Measurements from ENCODE around the gene RNASEL. TPM values are rescaled to one million over a fixed set of nuclear protein-coding genes. Genes with fewer than 3 reads are reported as not detected.
"Not testable (repeated sequence)": the region's sequence is repeated elsewhere in the genome, so short reads cannot be mapped to it uniquely, and the experiment has no call there.

The RNASEL gene
- total RNA-seq, 1 experiment from 2014 or later, result 2.9 TPM

GRCh38 chr1:182549811-182550210 lies 39.2 kb downstream of the RNASEL start:
- BruUV-seq (replicated peaks), result no TSS peak
- no peak overlapping the region for H3K4me3 ChIP-seq (ENCODE audit: low read depth, low read length)
- no peaks in the 10 kb centered on the region for H3K36me3 Mint-ChIP-seq (ENCODE audit: insufficient read depth, unreplicated experiment)
- DNase-seq, result no peak
- H3K9me3 Mint-ChIP-seq (ENCODE audit: unreplicated experiment), result no peaks in the 10 kb centered on the region
- peaks cover 4% of the 10 kb centered on the region for H3K4me1 Mint-ChIP-seq (ENCODE audit: low read depth, unreplicated experiment)
- no peak overlapping the region for H3K4me3 Mint-ChIP-seq (ENCODE audit: unreplicated experiment)
- H3K4me1 ChIP-seq, result no peaks in the 10 kb centered on the region
- intact Hi-C loops (cut with micrococcal nuclease; ENCODE audit: unreplicated experiment), result no loop called here
- H3K27me3 ChIP-seq (replicated peaks; ENCODE audit: control insufficient read depth, insufficient read depth, low read length), result no peaks in the 10 kb centered on the region
- H3K27me3 Mint-ChIP-seq (ENCODE audit: insufficient read depth, unreplicated experiment), result peaks cover 11% of the 10 kb centered on the region
- CTCF ChIA-PET, result no interaction called here
- no peaks in the 10 kb centered on the region for H3K9me3 ChIP-seq
- H3K27ac Mint-ChIP-seq (ENCODE audit: unreplicated experiment), result no peak overlapping the region
- H3K36me3 ChIP-seq (ENCODE audit: control insufficient read depth, insufficient read depth, low read length), result no peaks in the 10 kb centered on the region
- POLR2A ChIA-PET, result interaction anchor here (0.8 kb wide), 1 partner anchor 15 kb away, joined by 4 read pairs; no protein-coding TSS in a partner anchor
- no peak for TF ChIP-seq CTCF (IDR thresholded peaks at IDR 0.05; ENCODE audit: insufficient read depth in 1 of 2, low read depth in 1 of 2, low read length in 1 of 2, severe bottlenecking in 1 of 2, unreplicated experiment in 1 of 2)

- ChIA-PET POLR2A (interaction anchor here (0.8 kb wide), 1 partner anchor 14 kb away, joined by 4 read pairs; no protein-coding TSS in a partner anchor), CTCF (no interaction called here)
- H3K4me3 Mint-ChIP-seq (ENCODE audit: unreplicated experiment), result no peak overlapping the region
- peaks cover 4% of the 10 kb centered on the region for H3K4me1 Mint-ChIP-seq (ENCODE audit: low read depth, unreplicated experiment)
- H3K36me3 Mint-ChIP-seq (ENCODE audit: insufficient read depth, unreplicated experiment), result no peaks in the 10 kb centered on the region
- H3K9me3 Mint-ChIP-seq (ENCODE audit: unreplicated experiment), result no peaks in the 10 kb centered on the region
- DNase-seq, result no peak
- no peaks in the 10 kb centered on the region for H3K4me1 ChIP-seq
- no peak for TF ChIP-seq CTCF (IDR thresholded peaks at IDR 0.05; ENCODE audit: insufficient read depth in 1 of 2, low read depth in 1 of 2, low read length in 1 of 2, severe bottlenecking in 1 of 2, unreplicated experiment in 1 of 2)
- H3K4me3 ChIP-seq (ENCODE audit: low read depth, low read length), result no peak overlapping the region
- H3K27me3 Mint-ChIP-seq (ENCODE audit: insufficient read depth, unreplicated experiment), result peaks cover 13% of the 10 kb centered on the region
- H3K27ac Mint-ChIP-seq (ENCODE audit: unreplicated experiment), result no peak overlapping the region
- H3K36me3 ChIP-seq (ENCODE audit: control insufficient read depth, insufficient read depth, low read length), result no peaks in the 10 kb centered on the region
- no peaks in the 10 kb centered on the region for H3K9me3 ChIP-seq
- H3K27me3 ChIP-seq (replicated peaks; ENCODE audit: control insufficient read depth, insufficient read depth, low read length), result no peaks in the 10 kb centered on the region
- BruUV-seq (replicated peaks), result no TSS peak
- intact Hi-C loops (cut with micrococcal nuclease; ENCODE audit: unreplicated experiment), result no loop called here
Measured at GRCh38 chr1:182549346-182549745, 39.7 kb downstream of the RNASEL start.

- Mint-ChIP-seq H3K27ac (ENCODE audit: unreplicated experiment) (no peak overlapping the region), H3K4me1 (ENCODE audit: low read depth, unreplicated experiment) (no peaks in the 10 kb centered on the region), H3K9me3 (ENCODE audit: unreplicated experiment) (no peaks in the 10 kb centered on the region), H3K27me3 (ENCODE audit: insufficient read depth, unreplicated experiment) (peaks cover 26% of the 10 kb centered on the region), H3K36me3 (ENCODE audit: insufficient read depth, unreplicated experiment) (no peaks in the 10 kb centered on the region), H3K4me3 (ENCODE audit: unreplicated experiment) (no peak overlapping the region)
- Histone ChIP-seq H3K27me3 (replicated peaks; ENCODE audit: control insufficient read depth, insufficient read depth, low read length) (no peaks in the 10 kb centered on the region), H3K4me3 (ENCODE audit: low read depth, low read length) (no peak overlapping the region), H3K4me1 (no peaks in the 10 kb centered on the region), H3K36me3 (ENCODE audit: control insufficient read depth, insufficient read depth, low read length) (no peaks in the 10 kb centered on the region), H3K9me3 (0 out of 2 replicates have a peak, but pooled peaks cover 2% of the 10 kb centered on the region)
- no peak for DNase-seq
- ChIA-PET POLR2A (no interaction called here), CTCF (no interaction called here)
- no TSS peak for BruUV-seq (replicated peaks)
- intact Hi-C loops (cut with micrococcal nuclease; ENCODE audit: unreplicated experiment), result no loop called here
- no peak for TF ChIP-seq CTCF (IDR thresholded peaks at IDR 0.05; ENCODE audit: insufficient read depth in 1 of 2, low read depth in 1 of 2, low read length in 1 of 2, severe bottlenecking in 1 of 2, unreplicated experiment in 1 of 2)
Measured at GRCh38 chr1:182533896-182534295, 55.2 kb downstream of the RNASEL start.

- POLR2A ChIA-PET; H3K36me3 ChIP-seq (ENCODE audit: control insufficient read depth, insufficient read depth, low read length); H3K27ac Mint-ChIP-seq (ENCODE audit: unreplicated experiment); H3K4me3 ChIP-seq (ENCODE audit: low read depth, low read length); BruUV-seq (replicated peaks); H3K4me3 Mint-ChIP-seq (ENCODE audit: unreplicated experiment); H3K36me3 Mint-ChIP-seq (ENCODE audit: insufficient read depth, unreplicated experiment); H3K4me1 Mint-ChIP-seq (ENCODE audit: low read depth, unreplicated experiment); H3K27me3 ChIP-seq (replicated peaks; ENCODE audit: control insufficient read depth, insufficient read depth, low read length); CTCF ChIA-PET; H3K4me1 ChIP-seq; intact Hi-C loops (cut with micrococcal nuclease; ENCODE audit: unreplicated experiment); H3K9me3 ChIP-seq: not testable (repeated sequence)
- H3K9me3 Mint-ChIP-seq (ENCODE audit: unreplicated experiment), result peaks cover 46% of the 10 kb centered on the region
- DNase-seq, result peak in 1 of 2 experiments; percentile 25
- H3K27me3 Mint-ChIP-seq (ENCODE audit: insufficient read depth, unreplicated experiment), result peaks cover 17% of the 10 kb centered on the region
Measured at GRCh38 chr1:182528206-182528605, 60.9 kb downstream of the RNASEL start.
